Measurements from ENCODE around the gene IFT25.
"Not testable (repeated sequence)": the region's sequence is repeated elsewhere in the genome, so short reads cannot be mapped to it uniquely, and the experiment has no call there.

The IFT25 gene

DNA sequence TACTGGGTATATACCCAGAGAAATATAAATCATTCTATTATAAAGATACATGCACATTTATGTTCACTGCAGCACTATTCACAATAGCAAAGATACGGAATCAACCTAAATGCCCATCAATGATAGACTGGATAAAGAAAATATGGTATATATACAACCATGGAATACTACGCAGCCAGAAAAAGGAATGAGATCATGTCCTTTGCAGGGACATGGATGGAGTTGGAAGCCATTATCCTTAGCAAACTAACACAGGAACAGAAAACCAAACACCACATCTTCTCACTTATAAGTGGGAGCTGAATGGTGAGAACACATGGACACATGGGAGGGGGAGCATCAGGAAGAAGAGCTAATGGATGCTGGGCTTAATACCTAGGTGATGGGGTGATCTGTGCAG, 63.6 kb downstream of the IFT25 start:
- DNase-seq, result not testable (repeated sequence)

GRCh38 chr1:53878492-53879105, 66.9 kb downstream of the IFT25 start:
- DNase-seq, result peak; percentile 73

- not testable (repeated sequence) for DNase-seq
Measured at GRCh38 chr1:53875150-53875549, 70.3 kb downstream of the IFT25 start.

GRCh38 chr1:53871773-53872484, 73.6 kb downstream of the IFT25 start:
- no peak for DNase-seq

Measured in suppressor macrophage treated with lipopolysaccharide for 4 hours (primary cell).